ENCODE measurements around the gene PLXNA4.

DNA sequence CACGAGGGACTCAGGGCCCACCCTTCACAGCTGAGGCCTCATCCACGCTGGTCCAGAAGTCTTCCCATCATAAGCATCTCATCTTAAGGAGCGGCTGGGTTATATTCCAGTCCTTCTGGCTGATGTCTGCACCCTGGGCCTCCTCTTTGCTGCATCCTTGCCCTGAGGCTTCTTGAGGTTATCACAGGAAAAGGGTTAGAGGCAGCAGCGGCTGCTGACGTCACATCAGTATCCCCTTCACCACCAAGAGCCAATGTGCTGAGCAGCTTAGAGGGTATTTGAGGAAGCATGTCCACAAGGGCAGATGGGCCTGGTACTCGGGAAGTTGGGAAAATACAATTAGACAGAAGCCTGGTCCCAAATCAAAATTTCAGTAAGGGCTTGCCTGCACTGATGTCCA, 125.1 kb downstream of the PLXNA4 start:
- TF ChIP-seq CBX8 (IDR thresholded peaks at IDR 0.05) (no peak), PBX3 (IDR thresholded peaks at IDR 0.05) (no peak), FOSL2 (IDR thresholded peaks at IDR 0.05) (no peak), FOSL2 (CRISPR knock-in tag; IDR thresholded peaks at IDR 0.05) (no peak), HDAC2 (IDR thresholded peaks at IDR 0.05) (no peak), CEBPB (IDR thresholded peaks at IDR 0.05) (no peak), REST (IDR thresholded peaks at IDR 0.05) (no peak), POLR2A (IDR thresholded peaks at IDR 0.05; ENCODE audit: low read length) (no peak), NFE2L2 (conservative IDR thresholded peaks at IDR 0.05; ENCODE audit: low read length) (no peak), SREBF2 (IDR thresholded peaks at IDR 0.05) (no peak), ZSCAN20 (CRISPR knock-in tag; IDR thresholded peaks at IDR 0.05) (no peak), MAX (IDR thresholded peaks at IDR 0.05) (no peak), MAZ (IDR thresholded peaks at IDR 0.05; ENCODE audit: borderline replicate concordance, low read depth, low read length) (no peak), CBX2 (IDR thresholded peaks at IDR 0.05; ENCODE audit: borderline replicate concordance, low read depth) (no peak)
- TF ChIP-seq, protein P1, sequence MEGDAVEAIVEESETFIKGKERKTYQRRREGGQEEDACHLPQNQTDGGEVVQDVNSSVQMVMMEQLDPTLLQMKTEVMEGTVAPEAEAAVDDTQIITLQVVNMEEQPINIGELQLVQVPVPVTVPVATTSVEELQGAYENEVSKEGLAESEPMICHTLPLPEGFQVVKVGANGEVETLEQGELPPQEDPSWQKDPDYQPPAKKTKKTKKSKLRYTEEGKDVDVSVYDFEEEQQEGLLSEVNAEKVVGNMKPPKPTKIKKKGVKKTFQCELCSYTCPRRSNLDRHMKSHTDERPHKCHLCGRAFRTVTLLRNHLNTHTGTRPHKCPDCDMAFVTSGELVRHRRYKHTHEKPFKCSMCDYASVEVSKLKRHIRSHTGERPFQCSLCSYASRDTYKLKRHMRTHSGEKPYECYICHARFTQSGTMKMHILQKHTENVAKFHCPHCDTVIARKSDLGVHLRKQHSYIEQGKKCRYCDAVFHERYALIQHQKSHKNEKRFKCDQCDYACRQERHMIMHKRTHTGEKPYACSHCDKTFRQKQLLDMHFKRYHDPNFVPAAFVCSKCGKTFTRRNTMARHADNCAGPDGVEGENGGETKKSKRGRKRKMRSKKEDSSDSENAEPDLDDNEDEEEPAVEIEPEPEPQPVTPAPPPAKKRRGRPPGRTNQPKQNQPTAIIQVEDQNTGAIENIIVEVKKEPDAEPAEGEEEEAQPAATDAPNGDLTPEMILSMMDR (IDR thresholded peaks at IDR 0.05), result no peak

All from A549 (cell line).